ENCODE measurements around the gene PSG11.
"Not testable (repeated sequence)": the region's sequence is repeated elsewhere in the genome, so short reads cannot be mapped to it uniquely, and the experiment has no call there.

DNA sequence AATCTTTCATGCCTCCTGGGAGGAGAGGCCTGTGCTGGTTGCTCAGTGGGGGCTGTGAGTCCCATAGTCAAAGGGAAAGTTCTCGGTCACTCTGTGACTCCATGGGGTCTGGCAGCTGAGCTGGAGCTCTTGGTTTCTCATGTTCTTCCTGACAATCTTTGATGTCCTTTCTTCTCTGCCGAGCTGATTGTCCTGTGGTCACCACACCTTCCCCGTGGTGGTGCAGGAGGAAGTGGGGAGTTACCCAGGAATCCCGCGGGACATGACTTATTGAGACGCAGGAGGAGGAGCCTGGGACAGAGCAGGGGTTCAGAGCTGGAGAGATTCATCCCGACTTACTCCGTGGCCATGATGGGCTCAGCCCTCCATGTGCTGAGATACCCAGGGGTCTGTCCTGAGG, 792 bp upstream of the PSG11 start:
- not testable (repeated sequence) for TF ChIP-seq POLR2AphosphoS5 (IDR thresholded peaks at IDR 0.05; ENCODE audit: insufficient read depth in 1 of 2, low read depth in 1 of 2); POLR2A (IDR thresholded peaks at IDR 0.05)

Data from vagina (tissue), 2 donors.